Stomach (tissue), 9 donors: ENCODE results near the gene DCHS2. TPM values are rescaled to one million over a fixed set of nuclear protein-coding genes. Genes with fewer than 3 reads are reported as not detected.

ENCODE experiments used
- DNase-seq, 2 donors: peaks; one replicate each; pipeline versions ENCODE4 v3.0.0 to v3.0.0-alpha.2; 2013 to 2019
- H3K27ac ChIP-seq, 5 donors: fragments of 200-600 bp in 4 of 5; sonication (generic) in 4 of 5; one replicate each; pipeline ENCODE4 v1.5.1; 2013 to 2019; ENCODE audit warnings: mild to moderate bottlenecking in 1 of 5, moderate library complexity in 1 of 5
- H3K27me3 ChIP-seq, 3 donors: fragments of 200-600 bp; sonication (generic); one replicate each; pipeline ENCODE4 v1.5.1; 2017 to 2019; ENCODE audit warnings: mixed run types in 1 of 3
- H3K36me3 ChIP-seq, 4 donors: fragments of 200-600 bp; sonication (generic); 1 replicate in 3 of 4; 2 replicates in 1 of 4; pipeline ENCODE4 v1.5.1; 2016 to 2019
- H3K4me1 ChIP-seq, 4 donors: fragments of 200-600 bp; sonication (generic); one replicate each; pipeline ENCODE4 v1.5.1; 2016 to 2019
- H3K4me3 ChIP-seq, 4 donors: fragments of 200-600 bp; sonication (generic) in 3 of 4; one replicate each; pipeline ENCODE4 v1.5.1; 2016 to 2019; ENCODE audit warnings: mild to moderate bottlenecking in 1 of 4
- H3K9me3 ChIP-seq, 4 donors: fragments of 200-600 bp; sonication (generic); one replicate each; pipeline ENCODE4 v1.5.1; 2016 to 2019
- EP300 ChIP-seq: sonication (generic); formaldehyde crosslinking; IDR thresholded peaks from one replicate; pipeline ENCODE4 v1.6.1; 2017; ENCODE audit warnings: antibody characterized with exemption
- POLR2A ChIP-seq, 4 donors: fragments of 450-650 bp; IDR thresholded peaks; one replicate each; pipeline ENCODE4 v1.6.1; 2016; ENCODE audit warnings: antibody characterized with exemption in 4 of 4, control low read depth in 2 of 4, mild to moderate bottlenecking in 1 of 4, moderate library complexity in 1 of 4
- POLR2AphosphoS5 ChIP-seq, 3 donors: sonication (generic); formaldehyde crosslinking; IDR thresholded peaks; one replicate each; pipeline ENCODE4 v1.6.1; 2016; ENCODE audit warnings: antibody characterized with exemption in 3 of 3
- WGBS, 5 donors: extraction: QIAGEN DNeasy Blood & Tissue Kit in 3 of 5; methylation state at CpG; one replicate each; pipeline versions ENCODE4 v1.1.5 to v1.1.7; 2013 to 2018; 5-methylcytosine and 5-hydroxymethylcytosine counted together
- intact Hi-C: fragments of 100-400 bp; cut with DNase I; formaldehyde crosslinking; loops from one replicate; pipeline ENCODE4 v1.15.1; 2023; ENCODE audit warnings: low total_unique reads
- polyA plus RNA-seq, 3 donors: library from polyadenylated mRNA; stranded (reverse); fragments of 200-250 nt; gene quantifications; one replicate each; pipeline ENCODE4 v1.2.3, GENCODE V29; 2013
- total RNA-seq, 5 donors: library from RNA; depleted of rRNA; stranded (reverse); fragments of >200 nt; gene quantifications; one replicate each; pipeline versions ENCODE4 v1.1.0 to v1.2.3, GENCODE V29; 2014 to 2016
- TF ChIP-seq, protein P1 (sequence below), 7 experiments: fragments of 450-650 bp in 4 of 7; fragments of 200-600 bp in 3 of 7; sonication (generic) in 3 of 7; IDR thresholded peaks; one replicate each; pipeline ENCODE4 v1.5.1; 2016 to 2019; ENCODE audit warnings: antibody characterized with exemption in 7 of 7, control low read depth in 2 of 7, mild to moderate bottlenecking in 1 of 7
- donor health status: healthy with polysubstance abuse.
- donor health status: Bipolar disorder and iron deficiency.
- donor health status: healthy.

The DCHS2 gene
- total and polyA plus RNA-seq, 8 donors, result 0.30 to 9.7 (median 1.5) TPM; not detected in 2

DNA sequence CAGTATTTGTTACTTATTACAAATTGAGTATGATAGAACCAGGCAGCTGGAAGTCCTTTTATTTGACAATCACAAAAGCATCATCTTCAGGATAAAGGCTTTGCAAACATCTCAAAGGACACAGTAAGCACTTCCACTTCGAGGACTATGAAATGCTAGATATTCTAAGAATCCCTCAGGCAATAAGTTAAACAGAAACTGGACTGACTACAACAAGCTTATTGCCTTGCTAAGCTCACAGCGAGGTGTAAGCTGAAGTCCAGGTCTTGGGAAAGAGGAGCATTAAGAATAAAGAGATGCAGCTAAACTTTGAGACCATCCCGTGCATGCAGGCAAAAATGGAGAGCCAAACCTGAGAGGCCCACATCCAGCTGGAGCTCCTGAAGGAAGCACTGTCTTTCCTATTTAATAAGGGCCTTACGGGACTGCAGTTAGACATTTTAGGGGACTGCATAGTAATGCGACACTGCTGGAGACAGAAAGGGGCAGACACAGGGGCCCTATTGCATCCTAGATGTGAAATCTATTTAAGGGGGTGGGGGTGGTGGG, 38.7 kb downstream of the DCHS2 start:
- intact Hi-C loops, result no loop called here
- H3K27me3 ChIP-seq, result no peaks in the 10 kb centered on the region
- no peak for DNase-seq
- H3K4me1 ChIP-seq, result no peaks in the 10 kb centered on the region
- H3K9me3 ChIP-seq, result no peaks in the 10 kb centered on the region
- no peak overlapping the region for H3K4me3 ChIP-seq
- no peak for TF ChIP-seq POLR2A (IDR thresholded peaks at IDR 0.05)
- TF ChIP-seq, protein P1, sequence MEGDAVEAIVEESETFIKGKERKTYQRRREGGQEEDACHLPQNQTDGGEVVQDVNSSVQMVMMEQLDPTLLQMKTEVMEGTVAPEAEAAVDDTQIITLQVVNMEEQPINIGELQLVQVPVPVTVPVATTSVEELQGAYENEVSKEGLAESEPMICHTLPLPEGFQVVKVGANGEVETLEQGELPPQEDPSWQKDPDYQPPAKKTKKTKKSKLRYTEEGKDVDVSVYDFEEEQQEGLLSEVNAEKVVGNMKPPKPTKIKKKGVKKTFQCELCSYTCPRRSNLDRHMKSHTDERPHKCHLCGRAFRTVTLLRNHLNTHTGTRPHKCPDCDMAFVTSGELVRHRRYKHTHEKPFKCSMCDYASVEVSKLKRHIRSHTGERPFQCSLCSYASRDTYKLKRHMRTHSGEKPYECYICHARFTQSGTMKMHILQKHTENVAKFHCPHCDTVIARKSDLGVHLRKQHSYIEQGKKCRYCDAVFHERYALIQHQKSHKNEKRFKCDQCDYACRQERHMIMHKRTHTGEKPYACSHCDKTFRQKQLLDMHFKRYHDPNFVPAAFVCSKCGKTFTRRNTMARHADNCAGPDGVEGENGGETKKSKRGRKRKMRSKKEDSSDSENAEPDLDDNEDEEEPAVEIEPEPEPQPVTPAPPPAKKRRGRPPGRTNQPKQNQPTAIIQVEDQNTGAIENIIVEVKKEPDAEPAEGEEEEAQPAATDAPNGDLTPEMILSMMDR (IDR thresholded peaks at IDR 0.05), result no peak
- no peak for TF ChIP-seq POLR2AphosphoS5 (IDR thresholded peaks at IDR 0.05)
- no peak for TF ChIP-seq EP300
- no peaks in the 10 kb centered on the region for H3K36me3 ChIP-seq
- H3K27ac ChIP-seq, result no peak overlapping the region
- 72 to 84% (median 80%) methylated on average over 5 of the region's 5 CpGs for WGBS, 5 donors

DNA sequence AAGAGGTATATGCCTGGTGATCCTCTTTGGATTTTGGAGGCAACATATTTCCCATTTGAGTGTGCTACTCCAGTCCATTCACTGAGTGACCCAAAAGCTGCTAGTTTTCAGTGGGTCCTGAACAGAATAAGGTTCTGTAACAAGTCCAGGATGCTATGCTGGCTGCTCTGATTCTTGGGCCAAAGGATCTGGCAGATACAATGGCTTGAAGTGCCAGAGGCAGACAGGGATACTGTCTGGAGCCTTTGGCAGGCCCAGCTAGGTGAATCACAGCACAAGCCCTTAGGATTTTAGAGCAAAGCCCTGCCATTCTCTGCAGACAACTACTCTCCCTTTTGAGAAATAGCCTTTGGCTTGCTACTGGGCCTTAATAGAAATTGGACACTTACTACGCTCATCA, 40.6 kb downstream of the DCHS2 start:
- no peaks in the 10 kb centered on the region for H3K27me3 ChIP-seq
- WGBS, 5 donors, result 74 to 100% (median 94%) methylated on average over 1 of the region's 1 CpG
- H3K9me3 ChIP-seq, result no peaks in the 10 kb centered on the region
- no peak overlapping the region for H3K4me3 ChIP-seq
- intact Hi-C loops, result no loop called here
- no peak for DNase-seq
- no peaks in the 10 kb centered on the region for H3K4me1 ChIP-seq
- TF ChIP-seq, protein P1 (IDR thresholded peaks at IDR 0.05), result no peak
- no peak for TF ChIP-seq POLR2AphosphoS5 (IDR thresholded peaks at IDR 0.05)
- no peak for TF ChIP-seq EP300
- no peak for TF ChIP-seq POLR2A (IDR thresholded peaks at IDR 0.05)
- no peak overlapping the region for H3K27ac ChIP-seq
- H3K36me3 ChIP-seq, result no peaks in the 10 kb centered on the region

DNA sequence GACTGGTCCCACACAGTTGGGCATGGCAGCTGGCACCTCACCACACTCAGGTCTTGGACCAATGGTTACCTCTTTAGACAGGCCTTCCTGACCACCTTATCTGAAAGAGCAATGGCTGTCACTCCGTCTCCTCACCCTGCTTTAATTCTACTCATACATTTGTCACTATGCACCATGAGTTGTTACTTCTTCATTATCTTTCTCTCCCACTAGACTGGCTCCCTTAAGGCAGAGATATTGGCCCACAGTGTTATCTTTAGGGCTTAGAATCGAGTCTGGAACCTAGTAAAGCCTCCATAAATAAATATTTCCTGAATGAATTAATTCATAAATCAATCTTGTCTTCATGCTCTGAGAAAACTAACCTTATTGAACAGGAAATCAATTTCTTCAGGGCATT, 46.6 kb downstream of the DCHS2 start:
- intact Hi-C loops, result no loop called here
- Histone ChIP-seq H3K4me1 (no peaks in the 10 kb centered on the region), H3K9me3 (no peaks in the 10 kb centered on the region), H3K27me3 (no peaks in the 10 kb centered on the region), H3K36me3 (no peaks in the 10 kb centered on the region), H3K4me3 (no peak overlapping the region), H3K27ac (no peak overlapping the region)
- 61 to 72% (median 64%) methylated on average over 2 of the region's 2 CpGs for WGBS, 5 donors
- DNase-seq, result no peak
- TF ChIP-seq, protein P1 (IDR thresholded peaks at IDR 0.05), result no peak
- TF ChIP-seq POLR2AphosphoS5 (IDR thresholded peaks at IDR 0.05) (no peak), POLR2A (IDR thresholded peaks at IDR 0.05) (no peak), EP300 (no peak)

DNA sequence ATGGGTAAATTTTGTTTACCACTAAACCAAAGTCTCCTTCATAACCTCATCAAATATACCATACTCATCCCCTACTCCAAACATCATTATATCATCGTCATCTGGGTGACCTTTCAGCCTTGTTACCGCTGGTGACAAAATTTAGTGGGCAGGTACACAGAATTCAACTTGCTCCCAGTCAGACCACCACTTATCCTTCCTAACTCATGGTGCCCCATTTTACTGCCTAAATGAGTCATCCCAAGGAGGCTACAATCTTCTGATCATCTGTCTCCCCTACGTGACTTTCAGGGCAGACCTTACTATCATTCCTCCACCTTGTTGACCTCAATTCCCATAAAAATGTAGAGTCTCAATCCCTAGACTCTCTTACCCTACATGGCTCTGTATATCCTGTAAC, 49.6 kb downstream of the DCHS2 start:
- H3K4me1 ChIP-seq, result no peaks in the 10 kb centered on the region
- no peak overlapping the region for H3K4me3 ChIP-seq
- WGBS, 5 donors, result 85 to 92% (median 87%) methylated on average over 3 of the region's 3 CpGs
- no peaks in the 10 kb centered on the region for H3K27me3 ChIP-seq
- no peak overlapping the region for H3K27ac ChIP-seq
- no peaks in the 10 kb centered on the region for H3K36me3 ChIP-seq
- no peaks in the 10 kb centered on the region for H3K9me3 ChIP-seq
- intact Hi-C loops, result no loop called here
- DNase-seq, result no peak
- TF ChIP-seq, protein P1 (IDR thresholded peaks at IDR 0.05), result no peak
- TF ChIP-seq EP300 (no peak), POLR2AphosphoS5 (IDR thresholded peaks at IDR 0.05) (no peak), POLR2A (IDR thresholded peaks at IDR 0.05) (no peak)
